Endothelial cell of umbilical vein (primary cell): Measurements from ENCODE around the gene PRSS35. TPM values are rescaled to one million over a fixed set of nuclear protein-coding genes. Genes with fewer than 3 reads are reported as not detected.

ENCODE experiments used
- BruUV-seq: library from RNA; stranded (reverse); fragments of 400-500 nt; replicated peaks from 2 replicates; lab custom pipeline; 2021; lab: Mats Ljungman, UMichigan
- CTCF ChIA-PET: fragments of 300-600, 350-600 bp; sonication (Branson Sonifier 250); formaldehyde crosslinking; loops from one replicate; lab custom pipeline; 2021; ENCODE audit warnings: antibody characterized with exemption, inconsistent platforms; lab: Charles Lee
- POLR2A ChIA-PET: fragments of 300-600, 350-600 bp; sonication (Branson Sonifier 250); formaldehyde crosslinking; loops from one replicate; lab custom pipeline; 2021; ENCODE audit warnings: antibody characterized with exemption, inconsistent platforms; lab: Charles Lee
- DNase-seq: peaks from one replicate; pipeline ENCODE4 v3.0.0-alpha.2; 2011; ENCODE audit warnings: low read depth, low spot score
- FAIRE-seq: peaks from 2 replicates; lab custom pipeline; 2011; peaks lifted over from hg19 to GRCh38; lab: Jason Lieb, UNC
- H2AFZ ChIP-seq: 2 replicates; pipeline ENCODE4 v1.6.0; 2012; ENCODE audit warnings: low read depth, low read length, control low read depth, inconsistent platforms
- H3K27ac ChIP-seq: 2 replicates; pipeline ENCODE4 v1.5.1; 2011; ENCODE audit warnings: low read depth, mild to moderate bottlenecking, control low read depth, low read length, moderate library complexity; ENCODE audit not compliant: insufficient read depth
- H3K27me3 ChIP-seq, 2 experiments: 2 replicates each; pipeline versions ENCODE4 v1.6.0 to v1.6.1; 2011; ENCODE audit warnings: low read length in 2 of 2, mixed read lengths in 1 of 2; ENCODE audit not compliant: control insufficient read depth in 2 of 2, insufficient read depth in 2 of 2
- H3K36me3 ChIP-seq, 2 experiments: 2 replicates in 1 of 2; 3 replicates in 1 of 2; pipeline ENCODE4 v1.5.1; 2011; ENCODE audit warnings: low read length in 2 of 2, mild to moderate bottlenecking in 1 of 2, moderate library complexity in 1 of 2; ENCODE audit not compliant: control insufficient read depth in 2 of 2, insufficient read depth in 2 of 2; ENCODE audit errors: extremely low read depth in 1 of 2
- H3K4me1 ChIP-seq: 3 replicates; pipeline ENCODE4 v1.5.1; 2011; ENCODE audit warnings: mild to moderate bottlenecking, low read length; ENCODE audit not compliant: control insufficient read depth, insufficient read depth; ENCODE audit errors: extremely low read depth
- H3K4me2 ChIP-seq: 2 replicates; pipeline ENCODE4 v1.6.1; 2011; ENCODE audit warnings: low read length, control low read depth, mixed read lengths; ENCODE audit not compliant: insufficient read depth
- H3K4me3 ChIP-seq, 3 experiments: fragments of 200-600 bp in 1 of 3; sonication (generic), shearing (Covaris generic) in 1 of 3; replicated peaks in 1 of 3; 2 replicates each; pipeline ENCODE4 v1.5.1; 2011 to 2016; ENCODE audit warnings: control low read depth in 3 of 3, low read length in 3 of 3, mild to moderate bottlenecking in 2 of 3, inconsistent platforms in 1 of 3, low read depth in 1 of 3, moderate library complexity in 1 of 3; ENCODE audit not compliant: insufficient read depth in 1 of 3
- H3K79me2 ChIP-seq: 2 replicates; pipeline ENCODE4 v1.6.0; 2012; ENCODE audit warnings: low read length, inconsistent platforms; ENCODE audit not compliant: control insufficient read depth, insufficient read depth
- H3K9ac ChIP-seq: replicated peaks from 2 replicates; pipeline ENCODE3; 2011; ENCODE audit warnings: low read length, control low read depth; ENCODE audit not compliant: insufficient read depth; ENCODE audit errors: extremely low read depth
- H3K9me1 ChIP-seq: replicated peaks from 3 replicates; pipeline ENCODE4 v1.6.0; 2011; ENCODE audit warnings: mild to moderate bottlenecking, low read length; ENCODE audit not compliant: control insufficient read depth, insufficient read depth; ENCODE audit errors: extremely low read depth
- H3K9me3 ChIP-seq: replicated peaks from 2 replicates; pipeline ENCODE4 v1.5.1; 2012; ENCODE audit warnings: low read length, inconsistent platforms; ENCODE audit not compliant: control insufficient read depth, insufficient read depth
- H4K20me1 ChIP-seq: replicated peaks from 2 replicates; pipeline ENCODE3; 2011; ENCODE audit warnings: mild to moderate bottlenecking, low read length; ENCODE audit not compliant: control insufficient read depth, insufficient read depth; ENCODE audit errors: extremely low read depth
- EZH2 ChIP-seq: IDR thresholded peaks from 2 replicates; pipeline ENCODE4 v1.6.1; 2012; ENCODE audit warnings: borderline replicate concordance, low read depth, mild to moderate bottlenecking, moderate library complexity, low read length, inconsistent platforms; ENCODE audit not compliant: severe bottlenecking
- FOS ChIP-seq: IDR thresholded peaks from 2 replicates; pipeline ENCODE4 v1.6.1; 2011; ENCODE audit warnings: mild to moderate bottlenecking, low read length, moderate library complexity, borderline replicate concordance; ENCODE audit not compliant: insufficient read depth
- GATA2 ChIP-seq: IDR thresholded peaks from 2 replicates; pipeline ENCODE4 v1.7.0; 2011; ENCODE audit warnings: low read depth, mild to moderate bottlenecking, moderate library complexity, mixed read lengths, low read length; ENCODE audit not compliant: insufficient read length, insufficient read depth
- MYC ChIP-seq: IDR thresholded peaks from one replicate; pipeline ENCODE4 v1.6.1; 2011; ENCODE audit warnings: mild to moderate bottlenecking, low read depth, low read length
- POLR2A ChIP-seq: IDR thresholded peaks from 2 replicates; pipeline ENCODE4 v1.6.1; 2012; ENCODE audit warnings: low read depth, mild to moderate bottlenecking, control low read depth, low read length
- POLR2AphosphoS5 ChIP-seq: IDR thresholded peaks from 2 replicates; pipeline ENCODE4 v1.6.1; 2012; ENCODE audit warnings: low read depth, mild to moderate bottlenecking, control low read depth, low read length, moderate library complexity; ENCODE audit not compliant: insufficient read depth
- dilution Hi-C: fragments of 300-500 bp; cut with MboI; formaldehyde crosslinking; loops from one replicate; pipeline ENCODE4 v1.15.0; 2019; ENCODE audit warnings: low sequenced_read_pairs; ENCODE audit not compliant: extremely low pct_ligation_motif_present
- intact Hi-C: fragments of 100-400 bp; cut with micrococcal nuclease; formaldehyde crosslinking; loops from one replicate; pipeline ENCODE4 v1.10.0; 2022
- polyA plus RNA-seq, 4 experiments: library from polyadenylated mRNA; depleted of rRNA in 3 of 4; stranded (reverse) in 3 of 4; unstranded in 1 of 4; fragments of >200 nt; gene quantifications; 2 replicates each; pipeline versions ENCODE4 v1.2.1 to v1.2.3, GENCODE V29; 2011 to 2012; ENCODE audit warnings: missing spikeins in 1 of 4
- total RNA-seq: library from RNA; stranded (reverse); gene quantifications from 2 replicates; pipeline ENCODE4 v1.2.3, GENCODE V29; 2021
- TF ChIP-seq, protein P1 (sequence below): IDR thresholded peaks from 2 replicates; pipeline ENCODE4 v1.6.1; 2011; ENCODE audit not compliant: insufficient read depth, insufficient read length
- TF ChIP-seq, protein P2 (sequence below), 2 donors: IDR thresholded peaks; 1 replicate in 1 of 2; 2 replicates in 1 of 2; pipeline ENCODE4 v1.5.1; 2011; ENCODE audit warnings: low read length in 2 of 2, mild to moderate bottlenecking in 2 of 2, moderate library complexity in 2 of 2, control low read depth in 1 of 2, inconsistent platforms in 1 of 2, low read depth in 1 of 2; ENCODE audit not compliant: insufficient read depth in 1 of 2; ENCODE audit errors: extremely low read depth in 1 of 2

PRSS35 gene
- total and polyA plus RNA-seq, 2 donors (not counting 3 experiments of a cell fraction or from before 2014, with no cell fraction given): not detected

DNA sequence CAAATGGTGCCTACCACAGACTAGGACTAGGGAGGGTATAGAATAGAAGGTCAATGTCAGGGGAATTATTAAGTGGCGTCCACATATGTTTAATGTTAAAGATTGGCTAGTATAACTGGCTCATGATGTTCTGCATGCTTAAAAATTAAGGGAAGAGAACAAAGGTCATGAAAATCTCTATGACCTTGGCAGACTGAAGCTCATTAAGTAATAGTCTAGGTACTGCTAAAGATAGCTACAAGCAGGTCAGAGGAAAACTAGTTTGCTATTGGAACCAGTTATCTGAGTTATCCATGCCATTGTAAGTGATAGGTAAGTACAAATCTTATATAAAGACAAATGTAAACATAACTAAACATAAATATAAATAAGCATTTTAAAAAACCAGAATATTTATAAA lies 32.9 kb upstream of the PRSS35 start:
- H3K27ac ChIP-seq: no peak overlapping the region
- ChIA-PET CTCF (interaction anchor here (0.8 to 1.2 kb wide), 4 partner anchors 8 to 422 kb away, joined by 3 to 4 read pairs (median 3); no protein-coding TSS in a partner anchor), POLR2A (no interaction called here)
- no peak overlapping the region for H3K4me3 ChIP-seq
- no peak for FAIRE-seq
- H3K9me1 ChIP-seq: no peaks in the 10 kb centered on the region
- no peaks in the 10 kb centered on the region for H3K79me2 ChIP-seq
- no peak overlapping the region for H3K4me2 ChIP-seq
- no peak for TF ChIP-seq GATA2
- TF ChIP-seq, protein P1, sequence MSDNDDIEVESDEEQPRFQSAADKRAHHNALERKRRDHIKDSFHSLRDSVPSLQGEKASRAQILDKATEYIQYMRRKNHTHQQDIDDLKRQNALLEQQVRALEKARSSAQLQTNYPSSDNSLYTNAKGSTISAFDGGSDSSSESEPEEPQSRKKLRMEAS: no peak
- no peak for TF ChIP-seq POLR2A
- no peak for TF ChIP-seq EZH2
- no peak for TF ChIP-seq POLR2AphosphoS5
- TF ChIP-seq, protein P2, sequence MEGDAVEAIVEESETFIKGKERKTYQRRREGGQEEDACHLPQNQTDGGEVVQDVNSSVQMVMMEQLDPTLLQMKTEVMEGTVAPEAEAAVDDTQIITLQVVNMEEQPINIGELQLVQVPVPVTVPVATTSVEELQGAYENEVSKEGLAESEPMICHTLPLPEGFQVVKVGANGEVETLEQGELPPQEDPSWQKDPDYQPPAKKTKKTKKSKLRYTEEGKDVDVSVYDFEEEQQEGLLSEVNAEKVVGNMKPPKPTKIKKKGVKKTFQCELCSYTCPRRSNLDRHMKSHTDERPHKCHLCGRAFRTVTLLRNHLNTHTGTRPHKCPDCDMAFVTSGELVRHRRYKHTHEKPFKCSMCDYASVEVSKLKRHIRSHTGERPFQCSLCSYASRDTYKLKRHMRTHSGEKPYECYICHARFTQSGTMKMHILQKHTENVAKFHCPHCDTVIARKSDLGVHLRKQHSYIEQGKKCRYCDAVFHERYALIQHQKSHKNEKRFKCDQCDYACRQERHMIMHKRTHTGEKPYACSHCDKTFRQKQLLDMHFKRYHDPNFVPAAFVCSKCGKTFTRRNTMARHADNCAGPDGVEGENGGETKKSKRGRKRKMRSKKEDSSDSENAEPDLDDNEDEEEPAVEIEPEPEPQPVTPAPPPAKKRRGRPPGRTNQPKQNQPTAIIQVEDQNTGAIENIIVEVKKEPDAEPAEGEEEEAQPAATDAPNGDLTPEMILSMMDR (IDR thresholded peaks at IDR 0.05; ENCODE audit: extremely low read depth in 1 of 2, insufficient read depth in 1 of 2, low read depth in 1 of 2, low read length in 2 of 2): no peak
- TF ChIP-seq MYC: no peak
- TF ChIP-seq FOS: no peak
- H4K20me1 ChIP-seq: no peaks in the 10 kb centered on the region
- BruUV-seq: no TSS peak
- peaks cover 2 to 3% of the 10 kb centered on the region in 2 experiments for H3K27me3 ChIP-seq
- DNase-seq: no peak
- H3K36me3 ChIP-seq: no peaks in the 10 kb centered on the region
- no peak overlapping the region for H3K9ac ChIP-seq
- no peaks in the 10 kb centered on the region for H3K9me3 ChIP-seq
- H3K4me1 ChIP-seq: no peaks in the 10 kb centered on the region
- intact Hi-C loops (no loop called here), dilution Hi-C loops (no loop called here)
- H2AFZ ChIP-seq: no peak overlapping the region
